HepG2 (cell line): Measurements from ENCODE around the gene BBC3. TPM values are rescaled to one million over a fixed set of nuclear protein-coding genes. Genes with fewer than 3 reads are reported as not detected.

Experiments
- CCAR2 ChIP-seq: fragments of 200-400 bp; formaldehyde crosslinking; optimal IDR thresholded peaks from 2 replicates; pipeline ENCODE3; 2018; ENCODE audit warnings: low read depth, mild to moderate bottlenecking, low read length, moderate library complexity
- CCDC6 ChIP-seq: sonication (generic); formaldehyde crosslinking; IDR thresholded peaks from 2 replicates; pipeline ENCODE4 v1.8.1; 2022; ENCODE audit warnings: mild to moderate bottlenecking, missing genetic modification reagents, moderate library complexity
- CENPT ChIP-seq: sonication (generic); formaldehyde crosslinking; IDR thresholded peaks from 2 replicates; pipeline ENCODE4 v1.8.0; 2022; ENCODE audit warnings: low read depth, mild to moderate bottlenecking, moderate library complexity, missing genetic modification reagents
- FOXO1 ChIP-seq: sonication (generic); formaldehyde crosslinking; IDR thresholded peaks from 2 replicates; pipeline ENCODE4 v1.4.0; 2020; ENCODE audit warnings: missing genetic modification reagents
- HDAC2 ChIP-seq: sonication (generic); formaldehyde crosslinking; IDR thresholded peaks from 2 replicates; pipeline ENCODE4 v1.4.0; 2020; ENCODE audit warnings: missing genetic modification reagents
- HIC2 ChIP-seq: sonication (generic); formaldehyde crosslinking; IDR thresholded peaks from 2 replicates; pipeline ENCODE4 v1.9.0; 2022; ENCODE audit warnings: low read depth, missing genetic modification reagents
- JARID2 ChIP-seq: sonication (generic); formaldehyde crosslinking; IDR thresholded peaks from 2 replicates; pipeline ENCODE4 v1.8.1; 2023; ENCODE audit warnings: missing genetic modification reagents, inconsistent platforms; ENCODE audit not compliant: insufficient replicate concordance
- KDM3A ChIP-seq: IDR thresholded peaks from 2 replicates; pipeline ENCODE4 v1.6.1; 2018; ENCODE audit warnings: low read depth, missing compliant biosample characterization
- RBAK ChIP-seq: sonication (generic); formaldehyde crosslinking; IDR thresholded peaks from 2 replicates; pipeline ENCODE4 v1.5.1; 2020; ENCODE audit warnings: mild to moderate bottlenecking, missing genetic modification reagents
- RFXAP ChIP-seq: sonication (generic); formaldehyde crosslinking; IDR thresholded peaks from 2 replicates; pipeline ENCODE4 v1.4.0; 2020; ENCODE audit warnings: missing genetic modification reagents, borderline replicate concordance
- THRA ChIP-seq: sonication (generic); formaldehyde crosslinking; IDR thresholded peaks from 2 replicates; pipeline ENCODE4 v1.4.0; 2020; ENCODE audit warnings: missing genetic modification reagents, borderline replicate concordance
- ZKSCAN8 ChIP-seq: IDR thresholded peaks from 2 replicates; pipeline ENCODE4 v1.6.1; 2016; ENCODE audit warnings: borderline replicate concordance, missing genetic modification reagents, missing compliant biosample characterization
- ZNF20 ChIP-seq: sonication (generic); formaldehyde crosslinking; IDR thresholded peaks from 2 replicates; pipeline ENCODE4 v1.4.0; 2020; ENCODE audit warnings: mild to moderate bottlenecking, moderate library complexity, missing genetic modification reagents
- ZNF776 ChIP-seq: sonication (generic); formaldehyde crosslinking; IDR thresholded peaks from 2 replicates; pipeline ENCODE4 v1.4.0; 2020; ENCODE audit warnings: mild to moderate bottlenecking, missing genetic modification reagents
- ZNF781 ChIP-seq: sonication (generic); formaldehyde crosslinking; IDR thresholded peaks from 2 replicates; pipeline ENCODE4 v1.5.1; 2020; ENCODE audit warnings: borderline replicate concordance, mild to moderate bottlenecking, missing genetic modification reagents; ENCODE audit errors: not compliant biosample characterization
- ZNF891 ChIP-seq: sonication (generic); formaldehyde crosslinking; IDR thresholded peaks from 2 replicates; pipeline ENCODE4 v1.5.0; 2020; ENCODE audit warnings: mild to moderate bottlenecking, missing genetic modification reagents
- polyA plus RNA-seq, 8 experiments: library from polyadenylated mRNA; depleted of rRNA in 3 of 8; stranded (reverse) in 7 of 8; unstranded in 1 of 8; fragments of >200 nt; fragmentation: Illumina TruSeq in 4 of 8; extraction: Trizol in 4 of 8; gene quantifications; 2 replicates each; pipeline versions ENCODE4 v1.2.1 to v1.2.3, GENCODE V29; 2011 to 2016; ENCODE audit warnings: low read depth in 4 of 8, missing spikeins in 1 of 8, mixed read lengths in 1 of 8; ENCODE audit not compliant: insufficient read depth in 1 of 8
- total RNA-seq, 5 experiments: library from RNA; depleted of rRNA; stranded (reverse); fragments of >200 nt; fragmentation: Illumina TruSeq; extraction: Trizol; gene quantifications; 2 replicates each; pipeline ENCODE4 v1.2.3, GENCODE V29; 2016; ENCODE audit warnings: low read depth in 1 of 5
- TF ChIP-seq, protein P1 (sequence below): sonication (generic); formaldehyde crosslinking; IDR thresholded peaks from 2 replicates; pipeline ENCODE4 v1.5.1; 2020; ENCODE audit warnings: missing genetic modification reagents, mild to moderate bottlenecking, borderline replicate concordance
- TF ChIP-seq, protein P2 (sequence below): sonication (generic); formaldehyde crosslinking; IDR thresholded peaks from 2 replicates; pipeline ENCODE4 v1.5.1; 2020; ENCODE audit warnings: missing genetic modification reagents, mild to moderate bottlenecking, borderline replicate concordance
- TF ChIP-seq, protein P3 (sequence below): sonication (generic); formaldehyde crosslinking; IDR thresholded peaks from 2 replicates; pipeline ENCODE4 v1.5.1; 2020; ENCODE audit warnings: missing genetic modification reagents, mild to moderate bottlenecking, borderline replicate concordance

BBC3 gene
- total and polyA plus RNA-seq, 2 of the 13 experiments (the other 11 are each of a cell fraction or from before 2014, with no cell fraction given): 6.1 to 8.8 TPM

DNA sequence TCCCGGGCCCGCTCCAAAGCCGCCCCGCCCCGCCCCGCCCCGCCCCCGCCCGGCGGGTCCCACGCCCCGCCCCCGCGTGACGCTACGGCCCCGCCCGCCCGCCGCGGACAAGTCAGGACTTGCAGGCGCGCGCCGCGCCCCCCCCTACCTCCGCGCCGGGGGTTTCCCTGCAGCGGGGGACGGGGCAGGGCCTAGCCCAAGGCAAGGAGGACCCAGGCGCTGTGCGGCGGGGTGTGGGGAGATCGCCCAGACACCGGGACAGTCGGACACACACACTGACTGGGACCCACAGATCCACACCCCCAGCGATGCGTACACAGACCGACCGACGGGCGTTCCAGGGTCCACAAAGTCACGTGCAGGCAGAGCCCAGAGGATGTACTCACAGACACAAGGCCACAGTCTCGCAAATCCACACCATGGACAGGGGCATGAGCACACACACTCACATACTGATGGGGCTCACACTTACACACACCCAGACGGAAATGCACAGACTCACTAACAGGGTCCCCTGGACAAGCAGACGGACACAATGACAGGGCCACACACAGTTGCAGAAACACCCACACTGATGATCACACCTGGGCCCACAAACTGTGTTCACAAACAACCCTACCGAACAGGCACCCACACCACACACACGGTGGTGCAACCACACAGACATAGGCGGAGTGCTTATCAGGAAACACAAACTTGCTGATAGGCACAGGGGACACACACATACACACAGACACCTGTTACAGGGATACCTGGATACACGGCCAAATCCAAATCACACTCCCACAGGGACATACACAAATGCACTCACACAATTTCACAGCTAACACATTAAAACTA is 436 bp upstream of the BBC3 start (continued):
- TF ChIP-seq KDM3A (CRISPR knock-in tag) (no peak), JARID2 (CRISPR knock-in tag) (no peak), ZKSCAN8 (CRISPR knock-in tag) (peak; percentile 26; the same call in 1 of the 2 replicates), ZNF891 (no peak), THRA (no peak), HIC2 (CRISPR knock-in tag) (peak; percentile 43; the same call in 1 of the 2 replicates), ZNF20 (CRISPR knock-in tag) (no peak), CENPT (CRISPR knock-in tag) (0 out of 2 replicates have a peak, but pooled peaks have one; percentile 21), RBAK (CRISPR knock-in tag) (no peak), CCAR2 (peak; percentile 27), ZNF781 (CRISPR knock-in tag) (no peak), HDAC2 (CRISPR knock-in tag) (peak; percentile 66), ZNF776 (CRISPR knock-in tag) (peak; percentile 81; the same call in 1 of the 2 replicates), CCDC6 (CRISPR knock-in tag) (no peak), RFXAP (CRISPR knock-in tag) (peak; percentile 89; the same call in 1 of the 2 replicates), FOXO1 (CRISPR knock-in tag) (peak; percentile 37; the same call in 1 of the 2 replicates)
- TF ChIP-seq, protein P1, sequence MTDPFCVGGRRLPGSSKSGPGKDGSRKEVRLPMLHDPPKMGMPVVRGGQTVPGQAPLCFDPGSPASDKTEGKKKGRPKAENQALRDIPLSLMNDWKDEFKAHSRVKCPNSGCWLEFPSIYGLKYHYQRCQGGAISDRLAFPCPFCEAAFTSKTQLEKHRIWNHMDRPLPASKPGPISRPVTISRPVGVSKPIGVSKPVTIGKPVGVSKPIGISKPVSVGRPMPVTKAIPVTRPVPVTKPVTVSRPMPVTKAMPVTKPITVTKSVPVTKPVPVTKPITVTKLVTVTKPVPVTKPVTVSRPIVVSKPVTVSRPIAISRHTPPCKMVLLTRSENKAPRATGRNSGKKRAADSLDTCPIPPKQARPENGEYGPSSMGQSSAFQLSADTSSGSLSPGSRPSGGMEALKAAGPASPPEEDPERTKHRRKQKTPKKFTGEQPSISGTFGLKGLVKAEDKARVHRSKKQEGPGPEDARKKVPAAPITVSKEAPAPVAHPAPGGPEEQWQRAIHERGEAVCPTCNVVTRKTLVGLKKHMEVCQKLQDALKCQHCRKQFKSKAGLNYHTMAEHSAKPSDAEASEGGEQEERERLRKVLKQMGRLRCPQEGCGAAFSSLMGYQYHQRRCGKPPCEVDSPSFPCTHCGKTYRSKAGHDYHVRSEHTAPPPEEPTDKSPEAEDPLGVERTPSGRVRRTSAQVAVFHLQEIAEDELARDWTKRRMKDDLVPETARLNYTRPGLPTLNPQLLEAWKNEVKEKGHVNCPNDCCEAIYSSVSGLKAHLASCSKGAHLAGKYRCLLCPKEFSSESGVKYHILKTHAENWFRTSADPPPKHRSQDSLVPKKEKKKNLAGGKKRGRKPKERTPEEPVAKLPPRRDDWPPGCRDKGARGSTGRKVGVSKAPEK: no peak
- TF ChIP-seq, protein P2, sequence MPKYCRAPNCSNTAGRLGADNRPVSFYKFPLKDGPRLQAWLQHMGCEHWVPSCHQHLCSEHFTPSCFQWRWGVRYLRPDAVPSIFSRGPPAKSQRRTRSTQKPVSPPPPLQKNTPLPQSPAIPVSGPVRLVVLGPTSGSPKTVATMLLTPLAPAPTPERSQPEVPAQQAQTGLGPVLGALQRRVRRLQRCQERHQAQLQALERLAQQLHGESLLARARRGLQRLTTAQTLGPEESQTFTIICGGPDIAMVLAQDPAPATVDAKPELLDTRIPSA (CRISPR knock-in tag): peak; percentile 94; the same call in 1 of the 2 replicates
- TF ChIP-seq, protein P3, sequence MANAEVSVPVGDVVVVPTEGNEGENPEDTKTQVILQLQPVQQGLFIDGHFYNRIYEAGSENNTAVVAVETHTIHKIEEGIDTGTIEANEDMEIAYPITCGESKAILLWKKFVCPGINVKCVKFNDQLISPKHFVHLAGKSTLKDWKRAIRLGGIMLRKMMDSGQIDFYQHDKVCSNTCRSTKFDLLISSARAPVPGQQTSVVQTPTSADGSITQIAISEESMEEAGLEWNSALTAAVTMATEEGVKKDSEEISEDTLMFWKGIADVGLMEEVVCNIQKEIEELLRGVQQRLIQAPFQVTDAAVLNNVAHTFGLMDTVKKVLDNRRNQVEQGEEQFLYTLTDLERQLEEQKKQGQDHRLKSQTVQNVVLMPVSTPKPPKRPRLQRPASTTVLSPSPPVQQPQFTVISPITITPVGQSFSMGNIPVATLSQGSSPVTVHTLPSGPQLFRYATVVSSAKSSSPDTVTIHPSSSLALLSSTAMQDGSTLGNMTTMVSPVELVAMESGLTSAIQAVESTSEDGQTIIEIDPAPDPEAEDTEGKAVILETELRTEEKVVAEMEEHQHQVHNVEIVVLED (CRISPR knock-in tag): peak; percentile 60
